Mucosa of rectum (tissue), 2 donors: ENCODE results near the gene FOXP4.

Experiments
- H3K27ac ChIP-seq, 2 donors: one replicate each; pipeline ENCODE4 v1.7.0; 2013; ENCODE audit warnings: inconsistent platforms in 2 of 2, low read depth in 2 of 2, low read length in 2 of 2
- H3K27me3 ChIP-seq, 2 donors: one replicate each; pipeline ENCODE4 v1.7.0; 2013; ENCODE audit warnings: low read length in 2 of 2; ENCODE audit not compliant: control insufficient read depth in 2 of 2, insufficient read depth in 2 of 2
- H3K36me3 ChIP-seq, 2 donors: one replicate each; pipeline ENCODE4 v1.7.0; 2013; ENCODE audit warnings: low read length in 2 of 2; ENCODE audit not compliant: control insufficient read depth in 2 of 2, insufficient read depth in 2 of 2
- H3K4me1 ChIP-seq, 2 donors: one replicate each; pipeline ENCODE4 v1.7.0; 2013; ENCODE audit warnings: low read length in 2 of 2, mild to moderate bottlenecking in 1 of 2; ENCODE audit not compliant: control insufficient read depth in 2 of 2, insufficient read depth in 2 of 2
- H3K4me3 ChIP-seq, 2 donors: one replicate each; pipeline ENCODE4 v1.7.0; 2013; ENCODE audit warnings: low read length in 2 of 2
- H3K9ac ChIP-seq, 2 donors: one replicate each; pipeline ENCODE4 v1.7.0; 2013; ENCODE audit warnings: low read length in 2 of 2, low read depth in 1 of 2, mild to moderate bottlenecking in 1 of 2
- H3K9me3 ChIP-seq, 2 donors: one replicate each; pipeline ENCODE4 v1.7.0; 2013; ENCODE audit warnings: low read length in 2 of 2; ENCODE audit not compliant: control insufficient read depth in 2 of 2
- donor health status: healthy.
- donor health status: Normal muscosa, but diverticular disease.

Gene FOXP4, protein sequence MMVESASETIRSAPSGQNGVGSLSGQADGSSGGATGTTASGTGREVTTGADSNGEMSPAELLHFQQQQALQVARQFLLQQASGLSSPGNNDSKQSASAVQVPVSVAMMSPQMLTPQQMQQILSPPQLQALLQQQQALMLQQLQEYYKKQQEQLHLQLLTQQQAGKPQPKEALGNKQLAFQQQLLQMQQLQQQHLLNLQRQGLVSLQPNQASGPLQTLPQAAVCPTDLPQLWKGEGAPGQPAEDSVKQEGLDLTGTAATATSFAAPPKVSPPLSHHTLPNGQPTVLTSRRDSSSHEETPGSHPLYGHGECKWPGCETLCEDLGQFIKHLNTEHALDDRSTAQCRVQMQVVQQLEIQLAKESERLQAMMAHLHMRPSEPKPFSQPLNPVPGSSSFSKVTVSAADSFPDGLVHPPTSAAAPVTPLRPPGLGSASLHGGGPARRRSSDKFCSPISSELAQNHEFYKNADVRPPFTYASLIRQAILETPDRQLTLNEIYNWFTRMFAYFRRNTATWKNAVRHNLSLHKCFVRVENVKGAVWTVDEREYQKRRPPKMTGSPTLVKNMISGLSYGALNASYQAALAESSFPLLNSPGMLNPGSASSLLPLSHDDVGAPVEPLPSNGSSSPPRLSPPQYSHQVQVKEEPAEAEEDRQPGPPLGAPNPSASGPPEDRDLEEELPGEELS

DNA sequence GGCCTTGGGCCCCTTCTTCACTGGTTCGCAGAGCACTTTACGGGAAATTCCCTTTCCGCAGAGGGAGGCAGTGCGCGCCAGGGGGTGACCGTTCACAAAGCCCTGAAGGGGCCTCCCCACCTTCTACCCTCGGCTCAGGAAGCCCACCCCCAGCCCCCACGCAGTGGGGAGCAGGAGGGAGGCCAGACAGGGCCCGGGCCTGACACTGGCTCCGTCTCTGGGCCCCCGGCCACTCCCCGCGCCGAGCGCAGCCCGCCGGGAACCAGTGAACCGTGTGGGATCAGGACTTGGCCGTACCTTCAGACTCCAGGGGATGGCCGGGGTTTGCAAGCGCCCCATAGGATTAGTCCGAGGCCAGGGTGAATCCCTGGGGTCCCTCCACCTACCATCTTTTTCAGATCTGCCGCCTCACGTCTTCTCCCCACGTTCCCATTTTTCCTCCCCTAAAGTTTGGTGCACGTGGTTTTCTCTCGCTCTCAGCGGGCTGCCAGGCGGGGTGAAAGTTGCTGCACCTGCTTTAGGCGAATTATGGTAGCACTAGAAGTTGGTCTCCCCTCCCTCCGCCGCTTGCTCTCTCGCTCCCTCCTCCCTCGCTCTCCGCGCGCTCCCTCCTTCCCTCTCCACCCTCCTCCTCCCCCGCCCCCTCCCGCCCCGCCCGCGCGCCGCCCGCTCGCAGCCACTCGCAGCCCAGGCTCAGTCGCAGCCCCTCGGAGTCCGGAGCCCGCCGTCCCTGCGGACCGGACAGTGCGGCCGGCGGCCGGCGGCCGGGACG lies at the start of gene FOXP4:
Gene FOXP4, plus strand, starts transcription at position 679 of the 772 bp plus-strand sequence. CDS start 19,380 bp downstream, outside the sequence.
- H3K9ac ChIP-seq, result peak within 1 kb of the TSS; percentile 47 to 81
- H3K36me3 ChIP-seq, result peaks cover 0 to under 1% of the 10 kb centered on the region in 2 donors
- no peaks in the 10 kb centered on the region for H3K27me3 ChIP-seq
- peak within 1 kb of the TSS; percentile 67 for H3K27ac ChIP-seq
- peak within 1 kb of the TSS; percentile 83 to 87 for H3K4me3 ChIP-seq
- H3K9me3 ChIP-seq, result no peaks in the 10 kb centered on the region
- H3K4me1 ChIP-seq, result peaks cover 21 to 27% of the 10 kb centered on the region in 2 donors

DNA sequence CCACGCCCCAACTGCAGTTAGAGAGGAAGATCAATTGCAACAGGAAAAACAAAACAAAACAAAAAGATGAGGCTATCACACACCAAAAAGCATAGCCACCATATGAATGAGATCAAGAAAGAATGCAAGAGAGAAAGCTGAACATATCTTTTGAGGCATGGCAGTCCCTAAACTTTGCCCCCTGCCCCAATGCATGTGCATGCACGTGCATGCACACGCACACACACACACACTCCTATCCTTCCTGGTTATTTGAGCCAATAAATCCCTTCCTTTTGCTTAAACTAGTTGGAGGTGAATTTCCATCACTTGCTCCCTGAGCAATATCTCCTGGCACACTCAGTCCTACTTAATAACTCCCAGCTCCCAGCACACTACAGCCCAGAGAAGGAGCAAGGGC lies 48.6 kb upstream of the FOXP4 start:
- H3K9ac ChIP-seq, result no peak overlapping the region
- H3K36me3 ChIP-seq, result no peaks in the 10 kb centered on the region
- H3K4me1 ChIP-seq, result no peaks in the 10 kb centered on the region
- H3K27ac ChIP-seq, result no peak overlapping the region
- no peak overlapping the region for H3K4me3 ChIP-seq
- no peaks in the 10 kb centered on the region for H3K27me3 ChIP-seq
- H3K9me3 ChIP-seq, result no peaks in the 10 kb centered on the region

- peaks cover 2% of the 10 kb centered on the region in 2 donors for H3K27me3 ChIP-seq
Observed at GRCh38 chr6:41497994-41498393, 48.2 kb upstream of the FOXP4 start.

DNA sequence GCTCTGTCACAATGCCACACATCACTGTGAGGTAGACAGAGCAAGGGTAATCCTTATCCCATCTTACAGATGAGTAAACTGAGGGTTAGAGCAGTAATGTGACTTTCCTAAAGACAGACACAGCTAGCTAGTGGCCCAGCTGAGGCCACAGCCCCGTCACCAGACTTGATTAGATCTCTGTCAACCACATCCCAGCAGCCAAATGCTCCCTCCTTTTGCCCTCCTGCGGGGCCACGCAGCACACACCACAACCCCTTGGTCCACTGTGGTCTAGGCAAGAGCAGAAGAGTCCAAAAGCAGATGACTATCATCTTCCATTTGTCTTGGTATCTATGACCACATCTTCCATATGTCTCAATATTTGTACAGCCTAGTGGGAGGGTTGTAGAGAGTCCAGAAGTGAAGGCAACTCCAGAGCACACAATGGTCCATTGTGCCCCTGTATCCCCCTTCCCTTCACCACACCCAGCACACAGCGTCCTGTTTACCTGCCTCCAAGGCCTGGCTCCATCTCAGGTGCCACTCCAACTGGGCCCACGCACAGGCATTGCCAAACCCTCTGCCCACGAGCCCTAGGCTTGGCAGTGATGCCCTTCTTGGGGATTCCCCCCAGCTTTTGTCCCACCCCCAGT lies 47.1 kb upstream of the FOXP4 start:
- Histone ChIP-seq H3K27ac (no peak overlapping the region), H3K36me3 (no peaks in the 10 kb centered on the region), H3K27me3 (peaks cover 2 to 5% of the 10 kb centered on the region in 2 donors)

More at GRCh38 chr6:41497994-41498393, 48.2 kb upstream of the FOXP4 start:
- Histone ChIP-seq H3K9me3 (no peaks in the 10 kb centered on the region), H3K36me3 (no peaks in the 10 kb centered on the region), H3K4me1 (no peaks in the 10 kb centered on the region), H3K4me3 (no peak overlapping the region), H3K9ac (no peak overlapping the region), H3K27ac (no peak overlapping the region)

DNA sequence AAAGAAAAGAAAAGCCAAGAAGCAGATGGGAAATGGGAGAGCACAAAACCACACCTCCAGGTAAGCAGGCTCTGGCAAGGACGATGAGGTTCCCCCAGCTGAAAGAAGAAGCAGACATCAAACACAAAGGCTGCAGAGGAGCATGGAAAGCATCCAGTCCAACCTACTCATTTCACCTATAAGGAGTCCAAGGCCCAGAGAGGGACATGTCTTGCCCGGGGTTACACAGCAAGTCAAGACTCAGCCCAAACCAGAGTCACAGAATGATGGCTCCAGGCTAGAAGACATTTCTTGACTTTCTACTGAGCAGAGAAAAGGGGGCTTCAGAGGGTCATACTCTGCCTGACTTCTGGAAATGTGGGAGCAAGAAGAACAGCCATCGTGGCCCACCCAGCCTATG lies 45.6 kb upstream of the FOXP4 start:
- H3K9me3 ChIP-seq, result no peaks in the 10 kb centered on the region
- no peak overlapping the region for H3K9ac ChIP-seq
- peaks cover 10 to 14% of the 10 kb centered on the region in 2 donors for H3K4me1 ChIP-seq
- no peak overlapping the region for H3K4me3 ChIP-seq
- no peaks in the 10 kb centered on the region for H3K36me3 ChIP-seq
- H3K27ac ChIP-seq, result no peak overlapping the region
- peaks cover 5 to 12% of the 10 kb centered on the region in 2 donors for H3K27me3 ChIP-seq

More for the DNA sequence above, 47.1 kb upstream of the FOXP4 start:
- no peak overlapping the region for H3K9ac ChIP-seq
- no peak overlapping the region for H3K4me3 ChIP-seq
- no peaks in the 10 kb centered on the region for H3K9me3 ChIP-seq
- peaks cover 2 to 3% of the 10 kb centered on the region in 2 donors for H3K4me1 ChIP-seq

DNA sequence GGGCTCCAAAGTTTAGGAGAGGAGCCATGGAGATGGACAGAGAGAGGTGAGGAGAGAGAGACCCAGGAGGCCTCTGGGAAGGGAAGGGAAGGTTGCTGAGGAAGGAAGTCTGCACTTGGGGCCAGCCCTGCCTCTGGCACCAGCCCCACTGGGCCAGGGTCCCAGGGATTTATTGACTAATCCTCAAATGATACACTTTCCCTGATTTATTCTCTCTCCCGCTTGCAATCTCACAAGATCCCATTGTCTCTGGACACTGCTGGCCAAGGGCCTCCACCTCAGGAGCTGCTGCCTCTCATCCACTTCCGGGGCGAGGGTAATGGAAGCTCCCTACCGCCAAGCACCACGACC lies 43.6 kb upstream of the FOXP4 start:
- Histone ChIP-seq H3K36me3 (no peaks in the 10 kb centered on the region), H3K4me1 (peaks cover 15 to 16% of the 10 kb centered on the region in 2 donors), H3K4me3 (no peak overlapping the region), H3K27me3 (peaks cover 5 to 18% of the 10 kb centered on the region in 2 donors), H3K9me3 (no peaks in the 10 kb centered on the region), H3K27ac (no peak overlapping the region), H3K9ac (no peak overlapping the region)

DNA sequence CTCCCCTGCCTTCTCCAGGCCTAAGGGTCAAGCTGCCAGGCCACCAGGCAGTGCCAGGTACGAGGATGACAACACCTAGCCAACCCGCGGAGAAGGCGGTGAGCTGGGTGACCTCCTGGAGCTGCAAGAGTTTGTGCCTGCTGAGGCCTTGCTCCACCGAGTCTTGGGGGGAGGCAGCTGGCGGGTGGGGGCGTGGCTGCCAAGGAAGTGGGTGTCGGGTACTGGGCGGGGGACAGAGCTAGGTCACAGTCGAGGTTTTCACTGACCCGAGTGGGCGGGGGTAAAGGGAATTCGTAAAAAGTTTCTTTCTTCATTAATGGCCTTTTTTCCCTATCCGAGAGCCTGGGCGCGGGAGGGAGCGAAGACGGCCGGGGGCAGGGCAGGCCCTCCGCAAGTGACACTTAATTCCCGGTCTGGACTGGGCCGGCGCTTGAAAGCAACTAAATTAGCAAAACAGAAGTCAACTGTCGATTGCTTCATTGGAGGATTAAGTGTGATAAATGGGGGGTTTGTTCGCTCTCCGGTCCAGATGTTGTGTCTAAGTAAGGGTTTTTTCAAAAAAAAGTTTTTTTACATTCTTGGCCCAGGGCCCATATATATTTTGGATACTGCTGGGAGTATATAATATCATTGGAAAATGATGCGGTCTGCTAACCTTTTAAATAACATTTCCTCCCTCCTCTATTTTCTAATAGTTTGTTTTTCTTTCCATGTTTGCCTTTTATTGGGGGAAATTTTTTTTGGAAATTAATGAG lies 43.1 kb upstream of the FOXP4 start:
- H3K9me3 ChIP-seq, result no peaks in the 10 kb centered on the region
- H3K9ac ChIP-seq, result no peak overlapping the region
- H3K27me3 ChIP-seq, result peaks cover 5 to 18% of the 10 kb centered on the region in 2 donors
- no peak overlapping the region for H3K4me3 ChIP-seq
- H3K4me1 ChIP-seq, result peaks cover 15 to 16% of the 10 kb centered on the region in 2 donors
- H3K27ac ChIP-seq, result no peak overlapping the region
- no peaks in the 10 kb centered on the region for H3K36me3 ChIP-seq

DNA sequence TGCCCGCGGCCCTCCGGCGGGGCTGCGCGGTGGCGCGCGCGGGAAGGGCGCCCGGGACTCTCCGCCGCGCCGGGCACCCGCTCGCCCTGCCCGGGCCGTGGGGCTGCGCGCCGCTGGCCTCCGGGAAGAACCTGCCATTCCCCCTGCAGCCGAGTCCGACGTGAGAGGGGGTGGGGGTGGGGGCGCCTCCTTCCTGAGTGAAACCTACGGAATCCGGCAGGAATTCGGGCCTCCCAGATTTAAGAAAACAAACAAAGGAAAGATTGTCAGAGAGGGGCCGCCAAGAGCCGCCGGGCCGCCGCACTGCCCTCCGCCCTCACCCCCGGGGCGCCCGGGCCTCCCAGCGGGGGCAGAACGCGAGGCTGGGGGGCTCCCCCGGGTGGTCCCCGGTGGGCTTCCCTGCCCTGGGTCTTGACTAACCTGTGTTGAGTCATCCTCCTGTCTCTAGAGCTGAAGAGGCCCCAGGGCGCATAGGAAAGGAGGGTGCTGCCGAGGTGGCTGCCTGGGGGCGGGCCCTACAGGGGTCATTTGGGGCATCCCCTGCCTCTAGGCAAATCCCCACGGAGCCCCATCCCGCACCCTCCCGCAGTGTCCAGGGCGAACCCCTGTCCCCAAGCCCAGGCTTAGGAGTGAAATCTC lies 42.2 kb upstream of the FOXP4 start:
- H3K9me3 ChIP-seq, result no peaks in the 10 kb centered on the region
- peaks cover 15 to 16% of the 10 kb centered on the region in 2 donors for H3K4me1 ChIP-seq
- peaks cover 5 to 18% of the 10 kb centered on the region in 2 donors for H3K27me3 ChIP-seq
- H3K27ac ChIP-seq, result peak overlapping the region in 1 of 2 donors; percentile 16
- no peaks in the 10 kb centered on the region for H3K36me3 ChIP-seq
- H3K9ac ChIP-seq, result peak overlapping the region in 1 of 2 donors; percentile 16
- peak overlapping the region; percentile 12 to 46 for H3K4me3 ChIP-seq
